ENCODE measurements around the gene PIK3R3. TPM values are rescaled to one million over a fixed set of nuclear protein-coding genes. Genes with fewer than 3 reads are reported as not detected.

PIK3R3 gene
- total RNA-seq, 1 experiment from 2014 or later = 30.2 TPM

DNA sequence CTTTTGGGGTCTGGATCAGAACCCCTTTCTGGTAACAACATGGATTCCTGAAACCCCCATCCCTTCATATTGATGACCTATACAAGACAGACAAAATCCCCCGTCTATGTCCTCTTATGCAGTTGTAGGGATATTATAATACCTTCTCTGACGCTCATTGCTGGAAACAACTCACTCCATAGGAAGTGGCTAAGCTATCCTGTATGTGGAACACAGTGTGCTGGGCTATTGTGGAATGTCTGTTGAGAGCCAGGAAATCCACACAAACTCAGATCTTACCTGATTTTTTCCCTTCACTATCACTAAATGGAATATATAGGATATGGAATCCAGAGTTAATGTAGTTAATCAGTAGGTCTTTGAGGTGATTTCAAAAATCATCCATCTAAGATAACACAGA, 17.7 kb upstream of the PIK3R3 start:
- BruUV-seq (replicated peaks) = no TSS peak
- intact Hi-C loops (cut with micrococcal nuclease; ENCODE audit: unreplicated experiment) = no loop called here
- Histone ChIP-seq H3K27me3 (replicated peaks; ENCODE audit: insufficient read depth, low read depth, low read length, poor library complexity) (no peaks in the 10 kb centered on the region), H3K4me1 (ENCODE audit: insufficient read depth, low read length, poor library complexity, severe bottlenecking) (no peaks in the 10 kb centered on the region), H3K36me3 (ENCODE audit: insufficient read depth, low read length, poor library complexity, severe bottlenecking) (no peaks in the 10 kb centered on the region), H3K4me3 (ENCODE audit: low read depth, low read length, poor library complexity, severe bottlenecking) (no peak overlapping the region), H3K9me3 (ENCODE audit: low read depth, low read length, poor library complexity, severe bottlenecking) (no peaks in the 10 kb centered on the region), H3K27ac (ENCODE audit: low read depth, low read length, poor library complexity, severe bottlenecking) (no peak overlapping the region)
- POLR2A ChIA-PET (ENCODE audit: low non-redundant PET) = no interaction called here
- no peak for TF ChIP-seq EZH2 (IDR thresholded peaks at IDR 0.05; ENCODE audit: borderline replicate concordance, low read depth, low read length, poor library complexity, severe bottlenecking)
- TF ChIP-seq, protein P1, sequence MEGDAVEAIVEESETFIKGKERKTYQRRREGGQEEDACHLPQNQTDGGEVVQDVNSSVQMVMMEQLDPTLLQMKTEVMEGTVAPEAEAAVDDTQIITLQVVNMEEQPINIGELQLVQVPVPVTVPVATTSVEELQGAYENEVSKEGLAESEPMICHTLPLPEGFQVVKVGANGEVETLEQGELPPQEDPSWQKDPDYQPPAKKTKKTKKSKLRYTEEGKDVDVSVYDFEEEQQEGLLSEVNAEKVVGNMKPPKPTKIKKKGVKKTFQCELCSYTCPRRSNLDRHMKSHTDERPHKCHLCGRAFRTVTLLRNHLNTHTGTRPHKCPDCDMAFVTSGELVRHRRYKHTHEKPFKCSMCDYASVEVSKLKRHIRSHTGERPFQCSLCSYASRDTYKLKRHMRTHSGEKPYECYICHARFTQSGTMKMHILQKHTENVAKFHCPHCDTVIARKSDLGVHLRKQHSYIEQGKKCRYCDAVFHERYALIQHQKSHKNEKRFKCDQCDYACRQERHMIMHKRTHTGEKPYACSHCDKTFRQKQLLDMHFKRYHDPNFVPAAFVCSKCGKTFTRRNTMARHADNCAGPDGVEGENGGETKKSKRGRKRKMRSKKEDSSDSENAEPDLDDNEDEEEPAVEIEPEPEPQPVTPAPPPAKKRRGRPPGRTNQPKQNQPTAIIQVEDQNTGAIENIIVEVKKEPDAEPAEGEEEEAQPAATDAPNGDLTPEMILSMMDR (conservative IDR thresholded peaks at IDR 0.05; ENCODE audit: low read depth, low read length) = no peak
- CTCF ChIA-PET = no interaction called here
- DNase-seq (ENCODE audit: low spot score) = no peak

DNA sequence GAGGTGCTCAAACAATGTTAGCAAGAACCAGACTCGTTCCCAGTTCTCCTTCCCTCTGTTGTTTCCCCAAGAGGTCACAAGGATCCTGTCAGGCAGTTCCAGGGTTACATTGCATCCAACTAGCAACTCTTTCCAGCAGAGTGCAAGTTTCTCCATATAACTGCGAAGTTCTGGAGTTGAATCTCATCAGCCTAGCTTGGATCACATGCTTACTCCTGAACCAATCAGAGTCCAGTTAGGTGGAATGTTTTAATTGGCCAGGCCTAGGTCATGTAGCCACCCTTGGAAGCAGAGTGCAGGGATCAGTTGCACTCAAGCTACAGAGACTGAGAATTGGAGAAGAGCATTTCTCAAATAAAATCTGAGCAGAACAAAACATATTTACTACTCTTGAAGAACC, 15.9 kb upstream of the PIK3R3 start:
- Histone ChIP-seq H3K27me3 (replicated peaks; ENCODE audit: insufficient read depth, low read depth, low read length, poor library complexity) (no peaks in the 10 kb centered on the region), H3K9me3 (ENCODE audit: low read depth, low read length, poor library complexity, severe bottlenecking) (no peaks in the 10 kb centered on the region), H3K36me3 (ENCODE audit: insufficient read depth, low read length, poor library complexity, severe bottlenecking) (no peaks in the 10 kb centered on the region), H3K27ac (ENCODE audit: low read depth, low read length, poor library complexity, severe bottlenecking) (no peak overlapping the region), H3K4me3 (ENCODE audit: low read depth, low read length, poor library complexity, severe bottlenecking) (no peak overlapping the region), H3K4me1 (ENCODE audit: insufficient read depth, low read length, poor library complexity, severe bottlenecking) (no peaks in the 10 kb centered on the region)
- TF ChIP-seq, protein P1 (conservative IDR thresholded peaks at IDR 0.05; ENCODE audit: low read depth, low read length) = no peak
- TF ChIP-seq EZH2 (IDR thresholded peaks at IDR 0.05; ENCODE audit: borderline replicate concordance, low read depth, low read length, poor library complexity, severe bottlenecking) = no peak
- ChIA-PET POLR2A (ENCODE audit: low non-redundant PET) (no interaction called here), CTCF (no interaction called here)
- no peak for DNase-seq (ENCODE audit: low spot score)
- intact Hi-C loops (cut with micrococcal nuclease; ENCODE audit: unreplicated experiment) = no loop called here
- BruUV-seq (replicated peaks) = no TSS peak

DNA sequence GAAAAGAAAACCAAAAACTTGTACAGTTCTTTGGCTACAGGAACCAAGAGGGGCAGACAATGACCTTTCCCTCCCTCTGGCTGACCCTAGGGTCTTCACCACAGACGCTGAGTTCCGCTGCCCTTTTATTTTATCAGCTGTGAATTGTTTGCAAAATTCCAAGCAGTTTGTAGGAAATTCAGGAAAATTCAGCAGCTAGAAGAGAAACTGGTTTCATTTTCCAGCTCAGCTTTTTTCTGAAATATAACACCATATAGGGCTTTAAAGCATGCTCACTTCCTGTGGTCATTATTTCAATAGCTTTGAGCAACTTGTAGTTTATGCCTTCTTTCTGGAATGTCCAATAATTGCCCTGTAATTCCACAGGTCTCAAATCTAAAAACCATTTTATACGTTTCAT, 5.5 kb upstream of the PIK3R3 start:
- no peaks in the 10 kb centered on the region for H3K9me3 ChIP-seq (ENCODE audit: low read depth, low read length, poor library complexity, severe bottlenecking)
- peaks cover 18% of the 10 kb centered on the region for H3K4me1 ChIP-seq (ENCODE audit: insufficient read depth, low read length, poor library complexity, severe bottlenecking)
- BruUV-seq (replicated peaks) = no TSS peak
- H3K27ac ChIP-seq (ENCODE audit: low read depth, low read length, poor library complexity, severe bottlenecking) = no peak overlapping the region
- ChIA-PET CTCF (interaction anchor here (0.5 kb wide), 1 partner anchor 86 kb away, joined by 3 read pairs; no protein-coding TSS in a partner anchor), POLR2A (ENCODE audit: low non-redundant PET) (no interaction called here)
- H3K27me3 ChIP-seq (replicated peaks; ENCODE audit: insufficient read depth, low read depth, low read length, poor library complexity) = no peaks in the 10 kb centered on the region
- no peaks in the 10 kb centered on the region for H3K36me3 ChIP-seq (ENCODE audit: insufficient read depth, low read length, poor library complexity, severe bottlenecking)
- H3K4me3 ChIP-seq (ENCODE audit: low read depth, low read length, poor library complexity, severe bottlenecking) = no peak overlapping the region
- intact Hi-C loops (cut with micrococcal nuclease; ENCODE audit: unreplicated experiment) = no loop called here
- TF ChIP-seq, protein P1 (conservative IDR thresholded peaks at IDR 0.05; ENCODE audit: low read depth, low read length) = no peak
- TF ChIP-seq EZH2 (IDR thresholded peaks at IDR 0.05; ENCODE audit: borderline replicate concordance, low read depth, low read length, poor library complexity, severe bottlenecking) = no peak
- no peak for DNase-seq (ENCODE audit: low spot score)
